Endodermal cell (in vitro differentiated cells): ENCODE measurements around the gene TMC8. TPM values are rescaled to one million over a fixed set of nuclear protein-coding genes. Genes with fewer than 3 reads are reported as not detected.

Experiments used
- DNase-seq: peaks from one replicate; pipeline ENCODE4 v3.0.0-alpha.2; 2017
- H3K27ac ChIP-seq: 2 replicates; pipeline ENCODE4 v1.5.1; 2013; ENCODE audit warnings: mild to moderate bottlenecking, low read depth, low read length, moderate library complexity
- H3K27me3 ChIP-seq: 2 replicates; pipeline ENCODE4 v1.6.1; 2013; ENCODE audit warnings: mild to moderate bottlenecking, low read length, moderate library complexity; ENCODE audit not compliant: insufficient read depth, control insufficient read depth, poor library complexity, severe bottlenecking
- H3K36me3 ChIP-seq: 2 replicates; pipeline ENCODE4 v1.7.0; 2013; ENCODE audit warnings: mild to moderate bottlenecking, low read length, moderate library complexity; ENCODE audit not compliant: control insufficient read depth, insufficient read depth
- H3K4me1 ChIP-seq: one replicate; pipeline ENCODE4 v1.7.0; 2013; ENCODE audit warnings: low read length; ENCODE audit not compliant: control insufficient read depth, insufficient read depth
- H3K4me3 ChIP-seq: 2 replicates; pipeline ENCODE4 v1.5.1; 2013; ENCODE audit warnings: mild to moderate bottlenecking, low read length, moderate library complexity
- H3K9ac ChIP-seq: 2 replicates; pipeline ENCODE4 v1.6.1; 2013; ENCODE audit warnings: mild to moderate bottlenecking, low read length, moderate library complexity; ENCODE audit not compliant: poor library complexity, severe bottlenecking; ENCODE audit errors: extremely low read depth
- H3K9me3 ChIP-seq: 2 replicates; pipeline ENCODE4 v1.6.1; 2013; ENCODE audit warnings: mild to moderate bottlenecking, low read length, moderate library complexity; ENCODE audit not compliant: control insufficient read depth
- H3K27ac Mint-ChIP-seq: 2 replicates; pipeline ENCODE4 v1.8.0; 2020; ENCODE audit warnings: mixed read lengths
- H3K27me3 Mint-ChIP-seq: 2 replicates; pipeline ENCODE4 v1.8.0; 2021; ENCODE audit warnings: mild to moderate bottlenecking, mixed read lengths; ENCODE audit not compliant: insufficient read depth
- H3K36me3 Mint-ChIP-seq: 2 replicates; pipeline ENCODE4 v1.8.0; 2020; ENCODE audit warnings: low read depth, mixed read lengths
- H3K4me1 Mint-ChIP-seq: 2 replicates; pipeline ENCODE4 v1.8.0; 2020; ENCODE audit warnings: mixed read lengths
- H3K4me3 Mint-ChIP-seq: 2 replicates; pipeline ENCODE4 v1.8.0; 2020; ENCODE audit warnings: mild to moderate bottlenecking, moderate library complexity, mixed read lengths
- H3K9me3 Mint-ChIP-seq: 2 replicates; pipeline ENCODE4 v1.8.0; 2020; ENCODE audit warnings: mild to moderate bottlenecking, mixed read lengths
- WGBS, 2 experiments: methylation state at CpG; one replicate each; pipeline versions ENCODE4 v1.1.5 to v1.1.7; 2013; ENCODE audit warnings: missing lambda C conversion rate in 2 of 2, mixed read lengths in 1 of 2; ENCODE audit not compliant: insufficient coverage in 1 of 2, insufficient read length in 1 of 2; 5-methylcytosine and 5-hydroxymethylcytosine counted together
- total RNA-seq, 2 donors: library from RNA; stranded (reverse); fragmentation: NEBNext Ultra II Directional in 1 of 2; extraction: Animal tissue kit (Norgen Biotek cat#: 25700) in 1 of 2; gene quantifications; 2 replicates in 1 of 2; 3 replicates in 1 of 2; pipeline ENCODE4 v1.2.1, GENCODE V29; 2021
- TF ChIP-seq, protein P1 (sequence below): fragments of 200-600 bp; sonication (generic); conservative IDR thresholded peaks from 2 replicates; pipeline ENCODE4 v1.5.0; 2021; ENCODE audit warnings: antibody characterized with exemption, mild to moderate bottlenecking

The TMC8 gene
- total RNA-seq, 2 donors from 2014 or later: 0.90 to 3.0 TPM

GRCh38 chr17:78089576-78090281 lies 40.8 kb upstream of the TMC8 start:
- DNase-seq: no peak
- H3K4me1 ChIP-seq: no peaks in the 10 kb centered on the region
- H3K36me3 ChIP-seq: peaks cover 77% of the 10 kb centered on the region
- no peaks in the 10 kb centered on the region for H3K9me3 Mint-ChIP-seq
- WGBS, 2 experiments: 91 to 94% methylated on average over 7 of the region's 7 CpGs
- no peak overlapping the region for H3K27ac ChIP-seq
- TF ChIP-seq, protein P1, sequence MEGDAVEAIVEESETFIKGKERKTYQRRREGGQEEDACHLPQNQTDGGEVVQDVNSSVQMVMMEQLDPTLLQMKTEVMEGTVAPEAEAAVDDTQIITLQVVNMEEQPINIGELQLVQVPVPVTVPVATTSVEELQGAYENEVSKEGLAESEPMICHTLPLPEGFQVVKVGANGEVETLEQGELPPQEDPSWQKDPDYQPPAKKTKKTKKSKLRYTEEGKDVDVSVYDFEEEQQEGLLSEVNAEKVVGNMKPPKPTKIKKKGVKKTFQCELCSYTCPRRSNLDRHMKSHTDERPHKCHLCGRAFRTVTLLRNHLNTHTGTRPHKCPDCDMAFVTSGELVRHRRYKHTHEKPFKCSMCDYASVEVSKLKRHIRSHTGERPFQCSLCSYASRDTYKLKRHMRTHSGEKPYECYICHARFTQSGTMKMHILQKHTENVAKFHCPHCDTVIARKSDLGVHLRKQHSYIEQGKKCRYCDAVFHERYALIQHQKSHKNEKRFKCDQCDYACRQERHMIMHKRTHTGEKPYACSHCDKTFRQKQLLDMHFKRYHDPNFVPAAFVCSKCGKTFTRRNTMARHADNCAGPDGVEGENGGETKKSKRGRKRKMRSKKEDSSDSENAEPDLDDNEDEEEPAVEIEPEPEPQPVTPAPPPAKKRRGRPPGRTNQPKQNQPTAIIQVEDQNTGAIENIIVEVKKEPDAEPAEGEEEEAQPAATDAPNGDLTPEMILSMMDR: no peak
- H3K9me3 ChIP-seq: no peaks in the 10 kb centered on the region
- H3K27me3 Mint-ChIP-seq: no peaks in the 10 kb centered on the region
- no peaks in the 10 kb centered on the region for H3K4me1 Mint-ChIP-seq
- H3K4me3 ChIP-seq: no peak overlapping the region
- no peak overlapping the region for H3K4me3 Mint-ChIP-seq
- H3K27ac Mint-ChIP-seq: no peak overlapping the region
- peaks cover 68% of the 10 kb centered on the region for H3K36me3 Mint-ChIP-seq
- no peaks in the 10 kb centered on the region for H3K27me3 ChIP-seq
- no peak overlapping the region for H3K9ac ChIP-seq

- Histone ChIP-seq H3K36me3 (peaks cover 81% of the 10 kb centered on the region), H3K27me3 (no peaks in the 10 kb centered on the region), H3K9ac (no peak overlapping the region), H3K4me1 (no peaks in the 10 kb centered on the region), H3K9me3 (peaks cover under 1% of the 10 kb centered on the region), H3K4me3 (no peak overlapping the region), H3K27ac (no peak overlapping the region)
- no peak for DNase-seq
- H3K4me1 Mint-ChIP-seq: no peaks in the 10 kb centered on the region
- 94 to 97% methylated on average over 6 of the region's 6 CpGs for WGBS, 2 experiments
- TF ChIP-seq, protein P1: no peak
- H3K27me3 Mint-ChIP-seq: no peaks in the 10 kb centered on the region
- peaks cover 78% of the 10 kb centered on the region for H3K36me3 Mint-ChIP-seq
- H3K27ac Mint-ChIP-seq: no peak overlapping the region
- no peak overlapping the region for H3K4me3 Mint-ChIP-seq
- H3K9me3 Mint-ChIP-seq: no peaks in the 10 kb centered on the region
Measured at GRCh38 chr17:78092794-78093324, 37.7 kb upstream of the TMC8 start.

DNA sequence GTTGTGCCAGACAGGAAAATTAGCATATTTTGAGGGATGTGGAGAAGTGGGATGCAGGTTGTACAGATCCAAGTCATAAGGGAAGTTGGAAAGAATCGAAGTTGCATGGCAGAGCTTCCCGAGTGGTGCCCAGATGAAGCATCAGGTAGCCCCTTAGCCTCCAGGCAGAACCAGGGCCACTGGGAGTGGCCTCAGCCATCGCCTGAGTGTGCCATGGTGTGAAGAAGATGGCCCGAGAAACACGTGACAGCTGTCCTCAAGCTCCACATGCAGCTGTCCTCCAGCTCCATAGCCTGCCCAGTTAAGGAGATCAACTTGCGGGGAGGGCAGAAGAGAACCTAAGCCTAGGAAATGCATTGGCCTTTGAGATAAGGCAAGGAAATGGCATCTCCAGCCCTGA lies 35.5 kb upstream of the TMC8 start:
- H3K27ac ChIP-seq: no peak overlapping the region
- Mint-ChIP-seq H3K36me3 (peaks cover 90% of the 10 kb centered on the region), H3K27ac (no peak overlapping the region), H3K4me3 (no peak overlapping the region), H3K9me3 (peaks cover 19% of the 10 kb centered on the region), H3K4me1 (no peaks in the 10 kb centered on the region), H3K27me3 (no peaks in the 10 kb centered on the region)
- no peak overlapping the region for H3K4me3 ChIP-seq
- TF ChIP-seq, protein P1: no peak
- no peak for DNase-seq
- H3K36me3 ChIP-seq: peaks cover 87% of the 10 kb centered on the region
- no peaks in the 10 kb centered on the region for H3K4me1 ChIP-seq
- H3K27me3 ChIP-seq: no peaks in the 10 kb centered on the region
- H3K9me3 ChIP-seq: peaks cover 22% of the 10 kb centered on the region
- no peak overlapping the region for H3K9ac ChIP-seq
- 95 to 98% methylated on average over 6 of the region's 6 CpGs for WGBS, 2 experiments
